ENCODE measurements around the gene TMEM37. TPM values are rescaled to one million over a fixed set of nuclear protein-coding genes. Genes with fewer than 3 reads are reported as not detected.

The TMEM37 gene
- total RNA-seq, 5 donors from 2014 or later (not counting 1 experiment from before 2014, with no cell fraction given) = 0.44 to 0.60 TPM; not detected in 3

DNA sequence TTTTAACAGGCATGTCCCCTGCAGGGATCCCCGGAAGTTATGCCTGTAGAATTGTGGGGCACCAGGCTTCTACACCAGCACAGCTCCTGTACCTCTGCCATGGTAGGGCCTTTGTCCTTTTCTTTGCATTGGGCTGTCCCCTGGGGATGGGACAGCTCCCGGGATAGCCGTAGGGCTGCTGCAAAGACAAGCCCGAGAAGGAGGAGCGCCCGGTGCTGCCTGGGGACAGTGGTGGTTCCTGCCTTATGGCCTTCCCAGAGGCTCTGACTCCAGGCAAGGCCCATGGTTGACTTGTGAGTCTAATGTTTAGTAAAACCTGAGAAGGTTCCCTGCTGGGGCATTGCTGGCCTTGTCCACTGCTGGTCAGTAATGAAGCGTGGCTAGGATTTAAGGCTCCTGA, 30.9 kb downstream of the TMEM37 start:
- DNase-seq (no peak), ATAC-seq (replicated peaks in 1 of 4) (no peak)
- Histone ChIP-seq H3K27me3 (replicated peaks in 1 of 2; ENCODE audit: control insufficient read depth in 2 of 2, extremely low read depth in 1 of 2, insufficient read depth in 2 of 2, low read length in 1 of 2) (no peaks in the 10 kb centered on the region), H3K9me3 (no peaks in the 10 kb centered on the region), H3K27ac (ENCODE audit: low read length) (no peak overlapping the region), H3K36me3 (ENCODE audit: control insufficient read depth in 2 of 2, extremely low read depth in 1 of 2, insufficient read depth in 1 of 2, low read length in 1 of 2) (no peaks in the 10 kb centered on the region), H3K4me3 (ENCODE audit: control insufficient read depth in 1 of 2, extremely low read depth in 1 of 2, low read length in 1 of 2) (no peak overlapping the region), H3K4me1 (ENCODE audit: control insufficient read depth in 1 of 2, extremely low read depth in 1 of 2, insufficient read depth in 2 of 2, low read length in 2 of 2) (no peaks in the 10 kb centered on the region)
- Mint-ChIP-seq H3K4me1 (no peaks in the 10 kb centered on the region), H3K27ac (no peak overlapping the region), H3K36me3 (no peaks in the 10 kb centered on the region), H3K4me3 (no peak overlapping the region), H3K9me3 (no peaks in the 10 kb centered on the region), H3K27me3 (peaks cover 0 to 6% of the 10 kb centered on the region in 2 donors)
- ChIA-PET CTCF (no interaction called here), POLR2A (no interaction called here)
- 92% methylated on average over 6 of the region's 7 CpGs for WGBS (ENCODE audit: insufficient coverage)

DNA sequence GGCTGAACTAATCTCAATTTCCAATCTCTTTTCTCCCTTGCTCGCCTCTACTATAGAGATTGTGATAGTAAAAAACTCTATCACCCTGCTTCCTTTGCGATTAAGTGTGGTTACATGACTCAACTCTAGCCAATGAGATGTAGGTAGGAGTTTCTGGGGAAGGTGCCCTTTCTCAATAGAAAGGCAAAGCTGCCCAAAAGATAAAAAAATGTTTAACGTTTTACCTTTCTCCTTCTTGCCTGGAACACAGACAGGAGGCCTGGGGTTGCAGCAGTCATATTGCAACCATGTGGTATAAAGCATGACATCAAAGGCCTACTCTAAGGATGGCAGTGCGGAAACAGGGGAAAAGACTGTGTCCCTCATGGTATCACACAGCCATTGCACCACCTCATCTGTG, 31.5 kb downstream of the TMEM37 start:
- CTCF ChIA-PET = no interaction called here
- ATAC-seq (replicated peaks in 1 of 4) = no peak
- no peak overlapping the region for H3K27ac Mint-ChIP-seq
- Histone ChIP-seq H3K4me1 (ENCODE audit: control insufficient read depth in 1 of 2, extremely low read depth in 1 of 2, insufficient read depth in 2 of 2, low read length in 2 of 2) (no peaks in the 10 kb centered on the region), H3K27ac (ENCODE audit: low read length) (no peak overlapping the region), H3K27me3 (replicated peaks in 1 of 2; ENCODE audit: control insufficient read depth in 2 of 2, extremely low read depth in 1 of 2, insufficient read depth in 2 of 2, low read length in 1 of 2) (no peaks in the 10 kb centered on the region), H3K4me3 (ENCODE audit: control insufficient read depth in 1 of 2, extremely low read depth in 1 of 2, low read length in 1 of 2) (no peak overlapping the region), H3K9me3 (no peaks in the 10 kb centered on the region), H3K36me3 (ENCODE audit: control insufficient read depth in 2 of 2, extremely low read depth in 1 of 2, insufficient read depth in 1 of 2, low read length in 1 of 2) (no peaks in the 10 kb centered on the region)
- no peak for DNase-seq
- 67% methylated on average over 1 of the region's 4 CpGs for WGBS (ENCODE audit: insufficient coverage)
- H3K4me3 Mint-ChIP-seq = no peak overlapping the region
- POLR2A ChIA-PET = no interaction called here
- no peaks in the 10 kb centered on the region for H3K9me3 Mint-ChIP-seq
- no peaks in the 10 kb centered on the region for H3K4me1 Mint-ChIP-seq
- no peaks in the 10 kb centered on the region for H3K36me3 Mint-ChIP-seq
- H3K27me3 Mint-ChIP-seq = peaks cover 0 to 6% of the 10 kb centered on the region in 2 donors

DNA sequence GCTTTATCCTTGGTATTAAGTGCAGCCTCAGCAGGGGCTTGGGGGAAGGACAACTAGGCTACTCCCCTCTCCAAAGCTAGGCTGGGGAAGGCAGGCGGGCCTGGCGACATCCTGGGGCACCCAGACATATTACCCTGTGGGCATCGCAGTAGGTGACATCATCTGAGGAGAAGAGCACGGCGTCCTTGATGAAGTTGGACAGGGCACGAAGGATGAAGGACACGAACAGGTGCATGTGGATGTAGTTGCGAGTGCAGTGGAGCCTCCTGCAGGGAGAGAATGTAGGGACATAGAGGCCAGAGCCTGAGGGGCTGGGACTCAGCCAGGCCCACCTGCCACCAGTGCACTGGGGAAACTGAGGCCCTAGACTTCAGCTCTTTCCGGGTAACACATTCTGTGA, 32.3 kb downstream of the TMEM37 start:
- H3K27ac ChIP-seq (ENCODE audit: low read length) = no peak overlapping the region
- WGBS (ENCODE audit: insufficient coverage) = 94% methylated on average over 9 of the region's 9 CpGs
- CTCF ChIA-PET = no interaction called here
- POLR2A ChIA-PET = no interaction called here
- no peak for ATAC-seq (replicated peaks in 1 of 4)
- no peaks in the 10 kb centered on the region for H3K9me3 ChIP-seq
- no peak for DNase-seq
- H3K4me3 Mint-ChIP-seq = no peak overlapping the region
- no peak overlapping the region for H3K4me3 ChIP-seq (ENCODE audit: control insufficient read depth in 1 of 2, extremely low read depth in 1 of 2, low read length in 1 of 2)
- no peaks in the 10 kb centered on the region for H3K9me3 Mint-ChIP-seq
- no peaks in the 10 kb centered on the region for H3K27me3 ChIP-seq (replicated peaks in 1 of 2; ENCODE audit: control insufficient read depth in 2 of 2, extremely low read depth in 1 of 2, insufficient read depth in 2 of 2, low read length in 1 of 2)
- no peaks in the 10 kb centered on the region for H3K36me3 ChIP-seq (ENCODE audit: control insufficient read depth in 2 of 2, extremely low read depth in 1 of 2, insufficient read depth in 1 of 2, low read length in 1 of 2)
- H3K27me3 Mint-ChIP-seq = peaks cover 4 to 7% of the 10 kb centered on the region in 2 donors
- H3K4me1 Mint-ChIP-seq = no peaks in the 10 kb centered on the region
- H3K4me1 ChIP-seq (ENCODE audit: control insufficient read depth in 1 of 2, extremely low read depth in 1 of 2, insufficient read depth in 2 of 2, low read length in 2 of 2) = no peaks in the 10 kb centered on the region
- H3K36me3 Mint-ChIP-seq = no peaks in the 10 kb centered on the region
- H3K27ac Mint-ChIP-seq = no peak overlapping the region

DNA sequence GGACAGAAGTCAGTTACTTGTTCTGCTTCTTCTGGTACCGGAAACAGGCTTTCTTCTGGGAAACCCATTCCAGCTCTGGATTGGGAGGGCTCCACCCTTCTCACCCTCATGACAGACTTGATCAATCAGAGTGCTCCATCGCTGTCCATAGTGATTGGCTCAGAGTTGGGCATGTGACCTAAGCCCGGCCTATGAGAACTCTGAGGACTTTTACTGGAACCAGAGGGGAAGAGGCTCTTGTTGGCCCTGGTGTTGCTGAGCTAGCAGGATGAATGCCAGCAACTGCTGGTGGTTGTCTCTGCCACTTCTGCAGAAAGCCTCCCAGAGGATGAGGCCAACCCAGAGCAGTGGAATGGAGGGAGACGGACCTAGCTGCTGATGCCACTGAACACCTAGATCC, 33.3 kb downstream of the TMEM37 start:
- H3K4me3 Mint-ChIP-seq = no peak overlapping the region
- no peaks in the 10 kb centered on the region for H3K4me1 ChIP-seq (ENCODE audit: control insufficient read depth in 1 of 2, extremely low read depth in 1 of 2, insufficient read depth in 2 of 2, low read length in 2 of 2)
- H3K36me3 Mint-ChIP-seq = no peaks in the 10 kb centered on the region
- WGBS (ENCODE audit: insufficient coverage) = 79% methylated on average over 4 of the region's 4 CpGs
- H3K27me3 ChIP-seq (replicated peaks in 1 of 2; ENCODE audit: control insufficient read depth in 2 of 2, extremely low read depth in 1 of 2, insufficient read depth in 2 of 2, low read length in 1 of 2) = peaks cover 0 to 2% of the 10 kb centered on the region in 2 experiments
- DNase-seq (no peak), ATAC-seq (replicated peaks in 1 of 4) (no peak)
- no peaks in the 10 kb centered on the region for H3K9me3 Mint-ChIP-seq
- H3K27ac ChIP-seq (ENCODE audit: low read length) = no peak overlapping the region
- no peak overlapping the region for H3K27ac Mint-ChIP-seq
- POLR2A ChIA-PET = no interaction called here
- no peaks in the 10 kb centered on the region for H3K9me3 ChIP-seq
- H3K4me1 Mint-ChIP-seq = no peaks in the 10 kb centered on the region
- no peaks in the 10 kb centered on the region for H3K36me3 ChIP-seq (ENCODE audit: control insufficient read depth in 2 of 2, extremely low read depth in 1 of 2, insufficient read depth in 1 of 2, low read length in 1 of 2)
- CTCF ChIA-PET = no interaction called here
- no peak overlapping the region for H3K4me3 ChIP-seq (ENCODE audit: control insufficient read depth in 1 of 2, extremely low read depth in 1 of 2, low read length in 1 of 2)
- H3K27me3 Mint-ChIP-seq = peaks cover 4 to 7% of the 10 kb centered on the region in 2 donors

DNA sequence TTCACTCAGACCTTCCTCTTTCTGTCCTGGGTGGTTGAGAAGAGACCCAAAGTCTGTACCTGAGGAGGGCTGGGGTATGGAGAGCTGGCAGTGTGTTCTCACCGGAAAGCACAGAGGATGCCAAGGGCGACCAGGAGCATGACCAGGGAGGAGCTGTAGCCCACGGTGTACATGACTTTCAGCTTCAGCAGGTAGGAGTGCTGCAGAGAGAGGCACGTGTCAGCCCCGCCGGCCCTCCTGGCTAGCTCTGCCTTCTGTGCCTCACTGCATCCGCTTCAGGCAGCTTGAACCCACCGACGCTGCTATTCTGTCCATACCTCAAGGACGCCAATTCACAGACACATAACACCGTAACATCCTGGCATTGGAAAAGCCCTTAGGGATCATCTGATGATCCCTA, 34.0 kb downstream of the TMEM37 start:
- CTCF ChIA-PET = interaction anchor here in 1 of 2 donors (1.0 kb wide), 1 partner anchor 585 kb away, joined by 4 read pairs; no protein-coding TSS in a partner anchor
- Mint-ChIP-seq H3K36me3 (no peaks in the 10 kb centered on the region), H3K4me3 (no peak overlapping the region), H3K4me1 (no peaks in the 10 kb centered on the region), H3K27me3 (peaks cover 4 to 7% of the 10 kb centered on the region in 2 donors), H3K9me3 (no peaks in the 10 kb centered on the region), H3K27ac (no peak overlapping the region)
- Histone ChIP-seq H3K27me3 (replicated peaks in 1 of 2; ENCODE audit: control insufficient read depth in 2 of 2, extremely low read depth in 1 of 2, insufficient read depth in 2 of 2, low read length in 1 of 2) (peaks cover 0 to 2% of the 10 kb centered on the region in 2 experiments), H3K4me1 (ENCODE audit: control insufficient read depth in 1 of 2, extremely low read depth in 1 of 2, insufficient read depth in 2 of 2, low read length in 2 of 2) (no peaks in the 10 kb centered on the region), H3K36me3 (ENCODE audit: control insufficient read depth in 2 of 2, extremely low read depth in 1 of 2, insufficient read depth in 1 of 2, low read length in 1 of 2) (no peaks in the 10 kb centered on the region), H3K4me3 (ENCODE audit: control insufficient read depth in 1 of 2, extremely low read depth in 1 of 2, low read length in 1 of 2) (no peak overlapping the region), H3K9me3 (no peaks in the 10 kb centered on the region), H3K27ac (ENCODE audit: low read length) (no peak overlapping the region)
- WGBS (ENCODE audit: insufficient coverage) = 91% methylated on average over 10 of the region's 11 CpGs
- DNase-seq = no peak
- POLR2A ChIA-PET = no interaction called here
- no peak for ATAC-seq (replicated peaks in 1 of 4)

DNA sequence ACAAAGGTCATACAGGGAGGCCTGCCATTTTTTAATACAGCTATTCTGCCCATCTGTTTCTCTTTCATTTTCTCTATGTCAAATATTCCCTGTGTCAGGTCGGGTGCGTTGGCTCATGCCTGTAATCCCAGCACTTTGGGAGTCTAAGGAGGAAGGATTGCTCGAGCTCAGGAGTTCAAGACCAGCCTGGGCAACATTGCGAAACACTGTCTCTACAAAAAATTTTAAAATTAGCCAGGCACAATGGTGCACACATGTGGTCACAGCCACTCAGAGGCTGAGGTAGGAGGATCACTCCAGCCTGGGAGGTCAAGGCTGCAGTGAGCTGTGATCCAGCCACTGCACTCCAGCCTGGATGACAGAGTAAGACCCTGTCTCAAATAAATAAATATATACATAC, 34.7 kb downstream of the TMEM37 start:
- H3K27ac Mint-ChIP-seq = no peak overlapping the region
- H3K27me3 Mint-ChIP-seq = peaks cover 4 to 7% of the 10 kb centered on the region in 2 donors
- WGBS (ENCODE audit: insufficient coverage) = 52% methylated on average over 2 of the region's 4 CpGs
- no peaks in the 10 kb centered on the region for H3K9me3 Mint-ChIP-seq
- H3K4me3 Mint-ChIP-seq = no peak overlapping the region
- H3K4me1 Mint-ChIP-seq = no peaks in the 10 kb centered on the region
- Histone ChIP-seq H3K4me3 (ENCODE audit: control insufficient read depth in 1 of 2, extremely low read depth in 1 of 2, low read length in 1 of 2) (no peak overlapping the region), H3K27ac (ENCODE audit: low read length) (no peak overlapping the region), H3K27me3 (replicated peaks in 1 of 2; ENCODE audit: control insufficient read depth in 2 of 2, extremely low read depth in 1 of 2, insufficient read depth in 2 of 2, low read length in 1 of 2) (peaks cover 0 to 2% of the 10 kb centered on the region in 2 experiments), H3K4me1 (ENCODE audit: control insufficient read depth in 1 of 2, extremely low read depth in 1 of 2, insufficient read depth in 2 of 2, low read length in 2 of 2) (no peaks in the 10 kb centered on the region), H3K36me3 (ENCODE audit: control insufficient read depth in 2 of 2, extremely low read depth in 1 of 2, insufficient read depth in 1 of 2, low read length in 1 of 2) (no peaks in the 10 kb centered on the region), H3K9me3 (no peaks in the 10 kb centered on the region)
- POLR2A ChIA-PET = no interaction called here
- ATAC-seq (replicated peaks in 1 of 4) = no peak
- CTCF ChIA-PET = interaction anchor here in 1 of 2 donors (1.0 kb wide), 1 partner anchor 586 kb away, joined by 4 read pairs; no protein-coding TSS in a partner anchor
- DNase-seq = no peak
- H3K36me3 Mint-ChIP-seq = no peaks in the 10 kb centered on the region

All from T-cell (primary cell).